Heart right ventricle (tissue), 16 donors: Measurements from ENCODE around the gene ZNF677. TPM values are rescaled to one million over a fixed set of nuclear protein-coding genes. Genes with fewer than 3 reads are reported as not detected.

Source experiments
- ATAC-seq, 8 donors: fragments of 200-7000 bp; cut with Tn5 transposase; one replicate each; pipeline ENCODE4 v1.9.1; 2020; ENCODE audit warnings: mild to moderate bottlenecking in 8 of 8, moderate library complexity in 8 of 8, moderate number of reproducible peaks in 1 of 8
- DNase-seq, 2 donors: peaks; one replicate each; pipeline ENCODE4 v3.0.0-alpha.2; 2020
- H3K27ac ChIP-seq, 10 donors: fragments of 200-600 bp; sonication (generic) in 2 of 10; one replicate each; pipeline versions ENCODE4 v1.5.0 to v1.8.0; 2020 to 2022; ENCODE audit warnings: mild to moderate bottlenecking in 3 of 10
- H3K27me3 ChIP-seq, 7 donors: fragments of 200-600 bp; one replicate each; pipeline ENCODE4 v1.8.0; 2021 to 2022; ENCODE audit warnings: mild to moderate bottlenecking in 2 of 7
- H3K36me3 ChIP-seq, 9 donors: fragments of 200-600 bp; sonication (generic) in 1 of 9; one replicate each; pipeline versions ENCODE4 v1.5.0 to v1.8.0; 2020 to 2022; ENCODE audit warnings: mild to moderate bottlenecking in 2 of 9
- H3K4me1 ChIP-seq, 9 donors: fragments of 200-600 bp; sonication (generic) in 1 of 9; one replicate each; pipeline versions ENCODE4 v1.5.0 to v1.8.0; 2020 to 2022; ENCODE audit warnings: mild to moderate bottlenecking in 4 of 9
- H3K4me3 ChIP-seq, 10 donors: fragments of 200-600 bp; sonication (generic) in 2 of 10; one replicate each; pipeline versions ENCODE4 v1.5.0 to v1.8.0; 2020 to 2022; ENCODE audit warnings: mild to moderate bottlenecking in 7 of 10, moderate library complexity in 2 of 10
- H3K9me3 ChIP-seq, 11 donors: fragments of 200-600 bp in 10 of 11; sonication (generic) in 2 of 11; one replicate each; pipeline versions ENCODE4 v1.5.0 to v1.8.0; 2013 to 2022; ENCODE audit warnings: mild to moderate bottlenecking in 2 of 11, control low read depth in 1 of 11, moderate library complexity in 1 of 11
- CTCF ChIP-seq, 9 donors: fragments of 200-600 bp; sonication (generic) in 2 of 9; IDR thresholded peaks; one replicate each; pipeline versions ENCODE4 v1.5.0 to v1.8.0; 2021 to 2022; ENCODE audit warnings: antibody characterized with exemption in 9 of 9, mild to moderate bottlenecking in 5 of 9, moderate library complexity in 1 of 9
- WGBS, 2 donors: extraction: QIAGEN DNeasy Blood & Tissue Kit; methylation state at CpG; one replicate each; pipeline ENCODE4 v1.1.7; 2013; ENCODE audit warnings: inconsistent platforms in 1 of 2; 5-methylcytosine and 5-hydroxymethylcytosine counted together
- intact Hi-C, 10 donors: fragments of 100-400 bp; cut with DNase I; formaldehyde crosslinking; loops; one replicate each; pipeline versions ENCODE4 v1.11.1 to v1.14.2; 2022
- polyA plus RNA-seq, 2 donors: library from polyadenylated mRNA; stranded (reverse); fragments of 200-250 nt; gene quantifications; one replicate each; pipeline ENCODE4 v1.2.3, GENCODE V29; 2013
- total RNA-seq, 10 donors: library from RNA; stranded (reverse); fragmentation: NEBNext Ultra II Directional in 3 of 10; extraction: Animal tissue kit (Norgen Biotek cat#: 25700) in 3 of 10; gene quantifications; one replicate each; pipeline versions ENCODE4 v1.2.1 to v1.2.4, GENCODE V29; 2021 to 2023
- donor health status: Arrhythmogenic right ventricular cardiomyopathy.
- donor health status: ischemic (EF 13 %, LVEDD 7.1; RV severe dilation, severe dysfunction).
- donor health status: healthy with polysubstance abuse.
- donor health status: DM: no; HTN: yes; CAD: no.
- donor health status: DM: no; HTN: no; CAD: no.
- donor health status: ischemic (EF 25% LVEDD 6.9; RV normal size, moderate dysfunction).
- donor health status: ischemic (EF 25% LVEDD 5.7; RV mildly dilated, moderate dysfunction).
- donor health status: healthy.
- donor health status: DM: yes; HTN: yes; CAD: no.
- donor health status: Ischemic cardiomyopathy.
- donor health status: ischemic (EF 35%, LVEDD 5.7; RV mildly dilated, moderate dysfunction).
- donor health status: nonischemic (EF 11% LVEDD 7.7; RV severe dilation, severe dysfunction).
- donor health status: DM: yes; HTN: yes; CAD: no.
- donor health status: PGD.
- donor health status: ischemic (EF 29% LVEDD 5.4; RV normal size, mild dysfunction).
- donor health status: nonischemic (EF 23%, LVEDD 6.1; RV moderate dilation, normal function).

The ZNF677 gene
- total and polyA plus RNA-seq, 12 donors: 7.9 to 28.0 (median 22.2) TPM

GRCh38 chr19:53196777-53197396 is 57.8 kb downstream of the ZNF677 start:
- peaks cover 0 to 27% (median 15%) of the 10 kb centered on the region in 9 donors for H3K36me3 ChIP-seq
- ATAC-seq (peak; percentile 96 to 99 (median 98)), DNase-seq (peak; percentile 98 to 99)
- H3K4me1 ChIP-seq: peaks cover 3 to 31% (median 14%) of the 10 kb centered on the region in 9 donors
- H3K27ac ChIP-seq: peak overlapping the region; percentile 70 to 93 (median 84)
- peak overlapping the region; percentile 64 to 98 (median 84) for H3K4me3 ChIP-seq
- H3K9me3 ChIP-seq: peaks cover 0 to 50% (median 4%) of the 10 kb centered on the region in 11 donors
- H3K27me3 ChIP-seq: no peaks in the 10 kb centered on the region
- intact Hi-C loops: loop anchor here in 9 of 10 donors (5.0 to 10.0 kb wide), 17 partner anchors 55 to 550 kb away; partner anchors contain the start of genes VN1R2 (in 3 of the 9), ZNF677 (in 3 of the 9), ZNF765 (in 3 of the 9) and ZNF525 (in 1 of the 9)
- peak in 1 of 9 donors; percentile 14 for TF ChIP-seq CTCF (IDR thresholded peaks at IDR 0.05)
- WGBS, 2 donors: 1% methylated on average over 41 to 42 of the region's 42 CpGs

GRCh38 chr19:53195265-53195903 is 59.3 kb downstream of the ZNF677 start:
- no peak overlapping the region for H3K4me3 ChIP-seq
- DNase-seq (peak; percentile 53 to 83), ATAC-seq (peak in 7 of 8 donors; percentile 30 to 69 (median 56))
- H3K27me3 ChIP-seq: no peaks in the 10 kb centered on the region
- peaks cover 0 to 28% (median 3%) of the 10 kb centered on the region in 9 donors for H3K36me3 ChIP-seq
- peak; percentile 82 to 97 (median 88) for TF ChIP-seq CTCF (IDR thresholded peaks at IDR 0.05)
- peaks cover 0 to 35% (median 0%) of the 10 kb centered on the region in 11 donors for H3K9me3 ChIP-seq
- intact Hi-C loops: loop anchor here in 9 of 10 donors (5.0 to 10.0 kb wide), 17 partner anchors 57 to 552 kb away; partner anchors contain the start of genes VN1R2 (in 3 of the 9), ZNF677 (in 3 of the 9), ZNF765 (in 3 of the 9) and ZNF525 (in 1 of the 9)
- H3K27ac ChIP-seq: no peak overlapping the region
- peaks cover 3 to 31% (median 14%) of the 10 kb centered on the region in 9 donors for H3K4me1 ChIP-seq
- WGBS, 2 donors: 0% methylated on average over 3 of the region's 3 CpGs

GRCh38 chr19:53193535-53194222 is 61.0 kb downstream of the ZNF677 start:
- peaks cover 0 to 18% (median 0%) of the 10 kb centered on the region in 11 donors for H3K9me3 ChIP-seq
- peak in 1 of 9 donors; percentile 10 for TF ChIP-seq CTCF (IDR thresholded peaks at IDR 0.05)
- H3K4me3 ChIP-seq: peak overlapping the region in 9 of 10 donors; percentile 62 to 98 (median 83)
- WGBS, 2 donors: 57 to 58% methylated on average over 12 of the region's 12 CpGs
- peaks cover 0 to 17% (median 0%) of the 10 kb centered on the region in 9 donors for H3K36me3 ChIP-seq
- intact Hi-C loops: loop anchor here in 9 of 10 donors (5.0 to 10.0 kb wide), 12 partner anchors 61 to 551 kb away; partner anchors contain the start of genes ZNF765 (in 3 of the 9), VN1R2 (in 1 of the 9), ZNF525 (in 1 of the 9) and ZNF677 (in 1 of the 9)
- peak in 1 of 8 donors; percentile 19 for ATAC-seq
- peaks cover 3 to 31% (median 14%) of the 10 kb centered on the region in 9 donors for H3K4me1 ChIP-seq
- no peak for DNase-seq
- H3K27me3 ChIP-seq: no peaks in the 10 kb centered on the region
- H3K27ac ChIP-seq: peak overlapping the region in 2 of 10 donors; percentile 70 to 90
